Measurements from ENCODE around the gene SPATA2.

DNA sequence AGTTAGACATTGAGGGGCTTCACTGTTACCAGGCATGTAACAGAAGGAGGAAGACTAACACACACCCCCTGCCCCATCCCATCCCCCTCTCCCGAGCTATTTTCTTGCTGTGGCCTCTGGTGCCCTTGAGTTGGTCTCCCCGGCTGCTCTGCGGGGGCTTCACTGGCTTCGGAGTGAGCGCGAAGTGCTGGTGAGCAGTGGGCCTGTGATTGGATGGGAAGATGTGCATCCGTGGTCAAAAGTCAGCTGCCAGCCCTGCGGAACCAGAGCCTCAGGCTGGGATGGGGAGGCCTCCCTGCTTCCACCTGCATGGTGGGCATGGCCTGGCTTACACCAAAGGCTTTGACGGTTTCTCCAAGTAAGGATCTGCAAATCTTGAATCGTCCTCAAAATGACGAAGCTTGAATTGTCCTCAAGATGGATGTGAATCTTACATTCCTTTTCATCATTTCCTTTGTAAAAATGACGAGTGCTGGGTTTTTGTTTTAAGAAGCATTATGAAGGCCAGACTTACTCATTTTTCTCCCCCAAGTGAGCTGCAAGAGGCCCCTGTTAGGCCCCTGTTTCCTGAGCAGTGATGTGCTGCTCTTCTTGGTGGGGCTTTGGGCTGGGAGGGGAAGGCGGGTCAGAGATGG lies 23.7 kb downstream of the SPATA2 start:
- TF ChIP-seq, protein P1, sequence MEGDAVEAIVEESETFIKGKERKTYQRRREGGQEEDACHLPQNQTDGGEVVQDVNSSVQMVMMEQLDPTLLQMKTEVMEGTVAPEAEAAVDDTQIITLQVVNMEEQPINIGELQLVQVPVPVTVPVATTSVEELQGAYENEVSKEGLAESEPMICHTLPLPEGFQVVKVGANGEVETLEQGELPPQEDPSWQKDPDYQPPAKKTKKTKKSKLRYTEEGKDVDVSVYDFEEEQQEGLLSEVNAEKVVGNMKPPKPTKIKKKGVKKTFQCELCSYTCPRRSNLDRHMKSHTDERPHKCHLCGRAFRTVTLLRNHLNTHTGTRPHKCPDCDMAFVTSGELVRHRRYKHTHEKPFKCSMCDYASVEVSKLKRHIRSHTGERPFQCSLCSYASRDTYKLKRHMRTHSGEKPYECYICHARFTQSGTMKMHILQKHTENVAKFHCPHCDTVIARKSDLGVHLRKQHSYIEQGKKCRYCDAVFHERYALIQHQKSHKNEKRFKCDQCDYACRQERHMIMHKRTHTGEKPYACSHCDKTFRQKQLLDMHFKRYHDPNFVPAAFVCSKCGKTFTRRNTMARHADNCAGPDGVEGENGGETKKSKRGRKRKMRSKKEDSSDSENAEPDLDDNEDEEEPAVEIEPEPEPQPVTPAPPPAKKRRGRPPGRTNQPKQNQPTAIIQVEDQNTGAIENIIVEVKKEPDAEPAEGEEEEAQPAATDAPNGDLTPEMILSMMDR (IDR thresholded peaks at IDR 0.05), result no peak
- TF ChIP-seq POLR2AphosphoS5 (IDR thresholded peaks at IDR 0.05), result no peak
